GM12875 (cell line): ENCODE results near the gene ANKRD9.

Experiments
- H3K4me3 ChIP-seq: one replicate; pipeline ENCODE4 v1.5.1; 2011; ENCODE audit warnings: low read depth, low read length, control low read depth
- CTCF ChIP-seq: IDR thresholded peaks from 2 replicates; pipeline ENCODE4 v1.5.1; 2011; ENCODE audit warnings: low read depth, mild to moderate bottlenecking, control low read depth, inconsistent platforms, low read length, moderate library complexity, borderline replicate concordance; ENCODE audit not compliant: insufficient read depth

The ANKRD9 gene

GRCh38 chr14:102506626-102506925 is 3.0 kb downstream of the ANKRD9 start:
- no peak overlapping the region for H3K4me3 ChIP-seq

GRCh38 chr14:102505775-102506625 is 3.6 kb downstream of the ANKRD9 start:
- H3K4me3 ChIP-seq = no peak overlapping the region
- no peak for TF ChIP-seq CTCF

More at GRCh38 chr14:102506626-102506925, 3.0 kb downstream of the ANKRD9 start:
- no peak for TF ChIP-seq CTCF

DNA sequence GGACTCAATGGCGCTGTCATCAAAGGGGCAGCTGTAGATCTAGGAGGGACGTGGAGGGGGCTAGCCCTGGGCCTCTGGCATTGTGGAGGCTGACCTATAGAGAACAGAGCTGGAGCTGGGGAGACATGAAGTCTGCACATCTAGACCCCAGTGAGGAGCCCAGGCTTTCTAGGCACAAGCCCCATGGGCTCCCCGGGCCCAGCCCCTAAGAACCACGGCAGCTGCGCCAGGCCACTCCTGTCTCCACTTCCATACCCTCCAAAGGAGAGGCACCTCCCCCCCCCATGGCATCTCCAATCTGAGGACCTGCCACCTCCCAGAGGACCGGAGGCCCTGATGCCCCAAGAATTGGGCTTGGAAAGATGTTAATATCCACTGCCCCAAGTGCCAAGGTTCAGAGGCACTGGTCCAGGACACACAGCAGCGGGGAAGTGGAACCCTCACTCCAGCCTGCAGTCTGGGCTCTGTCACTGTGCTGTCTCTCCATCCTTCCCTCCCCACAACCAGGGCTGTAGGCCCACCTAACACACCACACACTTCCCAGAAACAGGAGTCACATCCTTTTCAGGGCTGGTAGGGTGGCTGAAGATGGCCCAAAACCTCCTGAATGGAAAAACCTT is 4.5 kb downstream of the ANKRD9 start:
- TF ChIP-seq CTCF = no peak

DNA sequence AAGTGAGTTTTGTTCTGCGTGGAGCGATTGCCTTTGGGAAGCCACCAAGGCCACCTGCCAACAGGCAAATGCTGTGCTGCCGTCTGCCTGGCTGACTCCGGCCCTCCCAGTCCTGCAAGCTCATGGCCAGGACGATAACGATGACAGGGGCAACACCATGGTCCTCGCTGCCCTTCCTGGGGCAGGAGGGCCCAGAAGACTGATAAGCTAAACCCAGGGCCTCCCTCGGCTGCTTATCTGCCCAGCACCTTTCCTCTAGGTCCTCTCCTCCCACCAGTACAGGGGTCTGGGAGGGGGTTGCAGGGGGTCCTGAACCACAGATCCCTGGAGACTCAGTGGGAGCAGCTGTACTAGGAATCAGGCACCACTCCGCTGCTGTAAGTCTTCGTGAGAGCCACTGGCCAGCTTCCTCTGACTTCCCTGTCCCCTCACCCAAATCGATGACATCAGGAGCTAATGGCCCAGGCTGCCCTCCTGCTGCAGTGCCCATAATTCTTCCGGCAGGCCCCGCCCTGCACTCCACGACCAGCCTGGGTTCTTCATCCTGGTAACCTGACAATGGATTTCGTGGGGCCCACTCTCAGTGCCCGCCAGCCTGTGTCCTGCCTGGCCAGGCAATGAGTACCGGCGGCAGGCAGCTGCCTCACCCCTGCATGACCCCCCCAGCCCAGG is 5.1 kb downstream of the ANKRD9 start:
- H3K4me3 ChIP-seq = no peak overlapping the region
- no peak for TF ChIP-seq CTCF

More for the DNA sequence above, 4.5 kb downstream of the ANKRD9 start:
- no peak overlapping the region for H3K4me3 ChIP-seq

- no peak for TF ChIP-seq CTCF
- H3K4me3 ChIP-seq = no peak overlapping the region
Observed at GRCh38 chr14:102503641-102504327, 5.8 kb downstream of the ANKRD9 start.

- no peak overlapping the region for H3K4me3 ChIP-seq
- no peak for TF ChIP-seq CTCF
Observed at GRCh38 chr14:102502571-102502970, 7.0 kb downstream of the ANKRD9 start.
